NCI-H2196 treated with DMSO at 0.1 percent for 48 hours (cell line): ENCODE measurements around the gene SPATA9.

Experiments used
- DNase-seq: peaks from one replicate; lab custom pipeline; 2025; ENCODE audit not compliant: unreplicated experiment; lab: John Stamatoyannopoulos, UW

SPATA9 gene

GRCh38 chr5:95686651-95687050 is 3.9 kb upstream of the SPATA9 start:
- DNase-seq: no peak

- no peak for DNase-seq
These were observed 1.6 kb upstream of the SPATA9 start for GRCh38 chr5:95684361-95684760.

GRCh38 chr5:95673081-95673480 is 9.7 kb downstream of the SPATA9 start:
- no peak for DNase-seq

GRCh38 chr5:95672641-95673040 is 10.2 kb downstream of the SPATA9 start:
- no peak for DNase-seq

GRCh38 chr5:95671826-95672225 is 11.0 kb downstream of the SPATA9 start:
- no peak for DNase-seq

GRCh38 chr5:95670568-95670967 is 12.2 kb downstream of the SPATA9 start:
- DNase-seq: no peak

- no peak for DNase-seq
These were observed 12.8 kb downstream of the SPATA9 start for GRCh38 chr5:95669985-95670384.

GRCh38 chr5:95669540-95669939 is 13.3 kb downstream of the SPATA9 start:
- DNase-seq: peak; percentile 19

- no peak for DNase-seq
These were observed 14.1 kb downstream of the SPATA9 start for GRCh38 chr5:95668728-95669127.

GRCh38 chr5:95668216-95668615 is 14.6 kb downstream of the SPATA9 start:
- DNase-seq: no peak

GRCh38 chr5:95667678-95668077 is 15.1 kb downstream of the SPATA9 start:
- DNase-seq: no peak

- no peak for DNase-seq
These were observed 15.7 kb downstream of the SPATA9 start for GRCh38 chr5:95667061-95667618.

GRCh38 chr5:95664204-95664786 is 18.5 kb downstream of the SPATA9 start:
- no peak for DNase-seq

GRCh38 chr5:95662946-95663345 is 19.8 kb downstream of the SPATA9 start:
- no peak for DNase-seq

- DNase-seq: no peak
These were observed 22.7 kb downstream of the SPATA9 start for GRCh38 chr5:95660060-95660459.

- no peak for DNase-seq
These were observed 27.2 kb downstream of the SPATA9 start for GRCh38 chr5:95655575-95655974.

- DNase-seq: no peak
These were observed 28.6 kb downstream of the SPATA9 start for GRCh38 chr5:95654196-95654595.

- no peak for DNase-seq
These were observed 29.9 kb downstream of the SPATA9 start for GRCh38 chr5:95652849-95653248.

- no peak for DNase-seq
These were observed 32.8 kb downstream of the SPATA9 start for GRCh38 chr5:95649842-95650620.

GRCh38 chr5:95649274-95649673 is 33.5 kb downstream of the SPATA9 start:
- no peak for DNase-seq

- no peak for DNase-seq
These were observed 34.6 kb downstream of the SPATA9 start for GRCh38 chr5:95647886-95648860.
